Ovary (tissue), 3 donors: ENCODE results near the gene ATF1.

Source experiments
- CTCF ChIP-seq, 3 donors: fragments of 450-650 bp in 2 of 3; fragments of 200-600 bp in 1 of 3; IDR thresholded peaks; one replicate each; pipeline versions ENCODE4 v1.5.1 to v1.8.0; 2016 to 2022; ENCODE audit warnings: antibody characterized with exemption in 3 of 3, mild to moderate bottlenecking in 1 of 3
- EP300 ChIP-seq: sonication (generic); formaldehyde crosslinking; IDR thresholded peaks from one replicate; pipeline ENCODE4 v1.6.1; 2017; ENCODE audit warnings: antibody characterized with exemption
- POLR2A ChIP-seq: fragments of 450-650 bp; IDR thresholded peaks from one replicate; pipeline ENCODE4 v1.6.1; 2017; ENCODE audit warnings: antibody characterized with exemption, mild to moderate bottlenecking, moderate library complexity
- donor health status: DM: no; HTN: no; CAD: no.

DNA sequence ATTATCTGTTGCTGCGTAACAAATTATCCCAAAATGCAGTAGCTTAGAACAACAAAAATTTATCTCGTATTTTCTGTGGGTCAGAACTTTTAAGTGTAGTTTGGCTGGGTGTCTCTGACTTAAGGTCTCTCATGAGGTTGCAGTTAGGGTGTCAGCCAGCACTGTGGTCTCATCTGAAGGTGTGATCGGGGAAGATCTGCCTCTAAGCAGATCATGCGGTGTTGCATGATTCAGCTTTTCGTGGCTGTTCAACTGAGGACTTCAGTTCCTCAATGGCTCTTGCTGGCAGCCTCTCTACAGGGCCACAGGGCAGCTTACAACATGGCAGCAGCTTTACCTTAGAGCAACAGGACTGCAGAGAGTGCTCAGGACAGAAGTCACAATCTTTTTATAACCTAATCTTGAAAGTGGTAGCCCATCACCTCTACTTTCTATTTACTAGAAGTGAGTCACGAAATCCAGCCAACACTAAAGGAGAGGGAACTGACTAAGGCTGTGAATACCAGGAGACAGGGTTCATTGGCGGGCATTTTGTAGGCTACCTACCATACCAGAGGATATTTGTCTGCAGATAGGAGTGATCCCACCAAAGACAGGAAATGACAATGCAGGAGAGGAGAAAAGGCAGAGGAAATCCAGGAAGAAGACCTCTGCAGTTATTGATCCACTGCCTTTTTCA, 77.0 kb downstream of the ATF1 start:
- no peak for TF ChIP-seq CTCF (IDR thresholded peaks at IDR 0.05)
- TF ChIP-seq EP300: no peak
- no peak for TF ChIP-seq POLR2A
